GM20000 (cell line): Measurements from ENCODE around the gene RNF114.
A peak's percentile ranks its signal among the peaks of the same experiment; 100 is the strongest.

Experiments
- DNase-seq: peaks from one replicate; pipeline ENCODE4 v3.0.0; 2012; ENCODE audit warnings: low spot score
- CTCF ChIP-seq: IDR thresholded peaks from 2 replicates; pipeline ENCODE4 v1.5.1; 2012; ENCODE audit warnings: mild to moderate bottlenecking, control low read depth; ENCODE audit errors: extremely low read depth, missing control alignments

Gene RNF114, protein sequence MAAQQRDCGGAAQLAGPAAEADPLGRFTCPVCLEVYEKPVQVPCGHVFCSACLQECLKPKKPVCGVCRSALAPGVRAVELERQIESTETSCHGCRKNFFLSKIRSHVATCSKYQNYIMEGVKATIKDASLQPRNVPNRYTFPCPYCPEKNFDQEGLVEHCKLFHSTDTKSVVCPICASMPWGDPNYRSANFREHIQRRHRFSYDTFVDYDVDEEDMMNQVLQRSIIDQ

DNA sequence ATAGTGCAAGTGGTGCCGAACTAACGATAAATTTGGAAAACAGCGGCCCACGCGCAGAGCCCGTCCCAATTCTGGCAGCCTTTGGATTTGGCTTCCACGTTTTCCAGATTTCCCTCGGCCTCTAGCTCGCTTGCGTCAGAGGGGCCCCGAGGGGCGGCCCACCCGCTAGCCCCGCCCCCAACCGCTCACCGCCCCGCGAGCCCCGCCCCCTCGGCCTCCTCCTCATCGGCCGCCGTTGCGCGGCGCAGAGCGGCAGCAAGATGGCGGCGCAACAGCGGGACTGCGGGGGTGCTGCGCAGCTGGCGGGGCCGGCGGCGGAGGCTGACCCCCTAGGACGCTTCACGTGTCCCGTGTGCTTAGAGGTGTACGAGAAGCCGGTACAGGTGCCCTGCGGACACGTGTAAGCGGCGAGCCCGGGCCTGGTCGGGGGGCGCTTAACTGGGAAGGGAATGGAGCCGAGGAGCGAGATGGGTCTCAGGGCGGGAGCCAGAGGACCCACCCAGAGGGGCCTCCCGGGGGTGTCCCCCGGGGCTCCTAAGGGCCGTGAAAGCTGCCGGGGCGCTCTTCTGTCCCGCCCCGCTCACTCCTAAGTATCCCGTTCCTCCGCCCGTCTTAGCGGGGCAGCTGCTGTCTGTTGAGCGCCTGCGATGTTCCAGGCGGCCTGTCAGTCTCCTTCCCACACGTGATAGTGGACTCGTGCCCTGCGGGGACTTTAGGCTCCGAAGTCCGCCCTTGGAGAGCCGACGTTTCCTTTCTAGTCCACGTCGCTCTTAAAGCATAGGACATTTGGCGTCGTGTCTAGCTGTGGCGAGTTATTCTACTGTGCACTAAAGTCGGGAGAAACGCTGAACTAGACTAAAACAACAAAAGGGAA is at the start of gene RNF114:
TSS of gene RNF114 (plus strand) at position 245 of the 874 bp plus-strand sequence. CDS start at position 261, 16 bp downstream.
- no peak for TF ChIP-seq CTCF
- DNase-seq, result peak; percentile 99

GRCh38 chr20:49886571-49887213 is 49.5 kb upstream of the RNF114 start:
- DNase-seq, result no peak
- no peak for TF ChIP-seq CTCF

- peak; percentile 33 for DNase-seq
- no peak for TF ChIP-seq CTCF
Observed at GRCh38 chr20:49887251-49888211, 48.7 kb upstream of the RNF114 start.

- TF ChIP-seq CTCF, result peak; percentile 75
- DNase-seq, result peak; percentile 84
Observed at GRCh38 chr20:49888212-49889000, 47.8 kb upstream of the RNF114 start.

- TF ChIP-seq CTCF, result no peak
Observed at GRCh38 chr20:49889001-49889934, 46.9 kb upstream of the RNF114 start.

More at GRCh38 chr20:49889001-49889934, 46.9 kb upstream of the RNF114 start:
- DNase-seq, result no peak
